ENCODE results near the gene RFX2.

The RFX2 gene

DNA sequence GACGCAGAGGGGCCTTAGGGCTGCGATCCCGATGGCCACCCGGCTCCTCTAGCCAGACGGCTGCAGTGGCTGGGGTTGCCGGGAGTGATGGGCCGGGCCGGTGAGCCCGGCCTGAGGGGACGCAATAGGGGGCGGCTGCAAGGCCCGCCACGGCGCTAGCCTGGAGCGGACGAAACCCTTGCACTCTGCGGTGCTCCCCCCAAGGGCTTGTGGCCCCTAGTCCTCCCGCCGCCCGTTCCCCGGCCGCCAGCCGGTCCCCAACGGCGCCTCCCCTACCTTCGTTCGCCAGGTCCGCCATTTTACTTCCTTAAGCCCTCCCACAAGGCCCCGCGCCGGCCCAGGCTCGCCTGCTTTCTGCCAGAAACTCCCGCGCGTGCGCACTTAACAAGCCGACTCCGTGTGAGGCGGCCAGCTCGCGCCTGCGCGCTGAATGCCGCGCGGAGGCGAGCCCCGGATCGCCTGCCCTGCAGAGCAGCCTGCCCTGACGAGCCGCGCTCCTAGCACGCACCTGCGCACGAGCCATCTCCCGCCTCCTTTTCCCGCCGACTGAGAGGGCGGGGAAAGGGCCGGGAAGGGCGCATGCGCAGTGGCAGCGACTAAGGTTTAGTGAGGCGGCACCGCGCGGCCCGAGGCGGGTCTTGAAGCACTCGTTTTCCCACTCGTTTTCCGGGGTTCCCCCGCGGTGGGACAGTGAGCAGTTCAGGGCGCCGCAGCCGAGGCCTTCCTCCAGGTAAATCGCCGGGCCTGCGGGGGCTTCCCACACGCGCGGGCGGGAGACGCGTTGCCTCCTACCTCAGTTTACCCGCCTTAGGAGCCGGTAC lies 132.3 kb downstream of the RFX2 start, which contains the start of gene RANBP3:
Gene RANBP3 (minus strand): TSS at position 356 of the 821 bp plus-strand sequence. CDS start 58 bp downstream, at position 298.
- no peaks in the 10 kb centered on the region for H3K27me3 Mint-ChIP-seq
- H3K4me1 Mint-ChIP-seq (ENCODE audit: low read depth) = peaks cover 53% of the 10 kb centered on the region
- no peaks in the 10 kb centered on the region for H3K9me3 Mint-ChIP-seq
- H3K4me3 Mint-ChIP-seq = peak within 1 kb of the TSS; percentile 82
- intact Hi-C loops (cut with micrococcal nuclease) = loop anchor here (1.0 kb wide), 1 partner anchor 75 kb away; the partner anchor contains the start of gene NDUFA11
- peak within 1 kb of the TSS; percentile 86 for H3K27ac Mint-ChIP-seq
- H3K36me3 Mint-ChIP-seq (ENCODE audit: low read depth) = peaks cover 54% of the 10 kb centered on the region

DNA sequence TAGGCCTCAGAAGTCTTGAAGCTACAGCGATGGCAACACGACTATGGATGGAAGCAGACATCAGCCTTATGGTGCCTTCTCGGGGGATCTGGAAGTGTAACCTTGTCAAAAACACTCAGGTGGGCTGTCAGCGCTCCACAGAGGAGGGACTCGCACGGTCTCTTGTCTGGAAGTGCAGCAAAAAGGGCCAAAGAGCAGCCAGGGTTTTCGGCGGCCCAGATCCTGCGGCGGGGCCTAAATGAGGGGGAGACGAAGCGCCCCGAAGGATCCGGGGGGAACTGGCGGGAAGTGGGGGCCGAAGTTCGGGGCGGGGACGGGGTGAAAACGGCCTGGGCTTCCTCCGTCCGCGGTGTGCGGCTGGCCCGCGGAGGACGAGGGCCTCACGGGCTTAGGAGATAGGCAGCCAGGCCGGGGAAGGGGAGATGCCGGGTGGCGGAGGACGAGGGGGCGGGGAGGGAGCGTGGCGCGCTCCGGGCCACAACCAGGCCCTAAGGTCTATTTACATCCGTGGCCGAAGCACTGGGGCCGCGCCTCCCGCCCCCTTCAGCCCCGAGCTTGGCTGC lies 133.0 kb downstream of the RFX2 start:
- peaks cover 58% of the 10 kb centered on the region for H3K4me1 Mint-ChIP-seq (ENCODE audit: low read depth)
- H3K4me3 Mint-ChIP-seq = peak overlapping the region; percentile 82
- H3K27me3 Mint-ChIP-seq = no peaks in the 10 kb centered on the region
- intact Hi-C loops (cut with micrococcal nuclease) = no loop called here
- H3K27ac Mint-ChIP-seq = peak overlapping the region; percentile 86
- H3K36me3 Mint-ChIP-seq (ENCODE audit: low read depth) = peaks cover 60% of the 10 kb centered on the region
- no peaks in the 10 kb centered on the region for H3K9me3 Mint-ChIP-seq

GRCh38 chr19:5976768-5977167 lies 133.5 kb downstream of the RFX2 start:
- Mint-ChIP-seq H3K4me1 (ENCODE audit: low read depth) (peaks cover 63% of the 10 kb centered on the region), H3K9me3 (no peaks in the 10 kb centered on the region), H3K4me3 (peak overlapping the region; percentile 82), H3K27ac (peak overlapping the region; percentile 86), H3K36me3 (ENCODE audit: low read depth) (peaks cover 65% of the 10 kb centered on the region), H3K27me3 (no peaks in the 10 kb centered on the region)
- intact Hi-C loops (cut with micrococcal nuclease) = no loop called here

GRCh38 chr19:5975388-5975728 lies 134.9 kb downstream of the RFX2 start:
- peaks cover 67% of the 10 kb centered on the region for H3K4me1 Mint-ChIP-seq (ENCODE audit: low read depth)

DNA sequence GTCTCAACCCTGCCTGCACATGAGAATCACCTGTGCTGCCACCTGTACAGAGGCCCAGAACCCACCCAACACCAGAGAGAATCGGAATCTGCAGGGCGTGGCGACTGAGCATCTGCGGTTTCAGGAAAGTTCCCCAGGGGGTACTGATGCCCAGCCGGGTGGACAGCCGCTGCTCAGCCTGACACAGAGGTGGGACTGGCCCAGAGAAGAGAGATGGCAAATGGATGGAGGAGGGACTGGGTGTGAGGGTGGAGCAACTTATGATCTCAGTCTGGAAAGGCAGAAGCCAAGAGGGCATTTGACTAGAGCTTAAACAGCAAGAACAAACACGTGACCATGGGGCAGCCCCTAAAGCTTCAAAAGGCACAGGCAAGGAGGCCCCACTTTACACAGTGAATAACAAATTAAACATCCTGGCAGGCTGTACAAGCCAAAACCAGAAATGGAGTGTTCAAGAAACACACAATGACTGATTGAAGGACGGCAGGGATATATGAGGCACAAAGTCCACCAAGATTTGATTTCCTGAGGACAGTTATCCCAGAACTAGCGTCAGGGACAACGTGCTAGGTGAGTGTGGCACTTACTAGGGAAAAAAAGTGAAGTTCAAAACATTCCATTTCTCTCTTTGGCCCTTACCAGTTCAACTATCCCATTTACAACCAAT lies 135.4 kb downstream of the RFX2 start:
- intact Hi-C loops (cut with micrococcal nuclease) = no loop called here
- Mint-ChIP-seq H3K36me3 (ENCODE audit: low read depth) (peaks cover 72% of the 10 kb centered on the region), H3K4me1 (ENCODE audit: low read depth) (peaks cover 70% of the 10 kb centered on the region), H3K4me3 (no peak overlapping the region), H3K27me3 (no peaks in the 10 kb centered on the region), H3K27ac (no peak overlapping the region), H3K9me3 (no peaks in the 10 kb centered on the region)

More at GRCh38 chr19:5975388-5975728, 134.9 kb downstream of the RFX2 start:
- no peak overlapping the region for H3K4me3 Mint-ChIP-seq
- intact Hi-C loops (cut with micrococcal nuclease) = no loop called here
- no peak overlapping the region for H3K27ac Mint-ChIP-seq
- H3K36me3 Mint-ChIP-seq (ENCODE audit: low read depth) = peaks cover 70% of the 10 kb centered on the region
- no peaks in the 10 kb centered on the region for H3K9me3 Mint-ChIP-seq
- no peaks in the 10 kb centered on the region for H3K27me3 Mint-ChIP-seq

- Mint-ChIP-seq H3K36me3 (ENCODE audit: low read depth) (peaks cover 72% of the 10 kb centered on the region), H3K27ac (no peak overlapping the region), H3K9me3 (no peaks in the 10 kb centered on the region), H3K4me3 (no peak overlapping the region), H3K4me1 (ENCODE audit: low read depth) (peaks cover 70% of the 10 kb centered on the region), H3K27me3 (no peaks in the 10 kb centered on the region)
- intact Hi-C loops (cut with micrococcal nuclease) = no loop called here
Measured at GRCh38 chr19:5973867-5974635, 136.2 kb downstream of the RFX2 start.

- Mint-ChIP-seq H3K27ac (no peak overlapping the region), H3K4me1 (ENCODE audit: low read depth) (peaks cover 70% of the 10 kb centered on the region), H3K9me3 (no peaks in the 10 kb centered on the region), H3K27me3 (no peaks in the 10 kb centered on the region), H3K36me3 (ENCODE audit: low read depth) (peaks cover 76% of the 10 kb centered on the region), H3K4me3 (no peak overlapping the region)
- intact Hi-C loops (cut with micrococcal nuclease) = no loop called here
Measured at GRCh38 chr19:5973376-5973775, 136.9 kb downstream of the RFX2 start.

GRCh38 chr19:5972355-5972731 lies 138.0 kb downstream of the RFX2 start:
- Mint-ChIP-seq H3K27ac (no peak overlapping the region), H3K36me3 (ENCODE audit: low read depth) (peaks cover 71% of the 10 kb centered on the region)
- intact Hi-C loops (cut with micrococcal nuclease) = no loop called here

GRCh38 chr19:5971714-5972354 lies 138.5 kb downstream of the RFX2 start:
- H3K36me3 Mint-ChIP-seq (ENCODE audit: low read depth) = peaks cover 69% of the 10 kb centered on the region
- no peaks in the 10 kb centered on the region for H3K27me3 Mint-ChIP-seq
- H3K9me3 Mint-ChIP-seq = no peaks in the 10 kb centered on the region
- H3K4me1 Mint-ChIP-seq (ENCODE audit: low read depth) = peaks cover 75% of the 10 kb centered on the region
- intact Hi-C loops (cut with micrococcal nuclease) = no loop called here
- H3K4me3 Mint-ChIP-seq = no peak overlapping the region
- H3K27ac Mint-ChIP-seq = no peak overlapping the region

More at GRCh38 chr19:5972355-5972731, 138.0 kb downstream of the RFX2 start:
- Mint-ChIP-seq H3K9me3 (no peaks in the 10 kb centered on the region), H3K4me1 (ENCODE audit: low read depth) (peaks cover 77% of the 10 kb centered on the region), H3K4me3 (no peak overlapping the region), H3K27me3 (no peaks in the 10 kb centered on the region)

GRCh38 chr19:5969476-5969875 lies 140.8 kb downstream of the RFX2 start:
- Mint-ChIP-seq H3K4me3 (no peak overlapping the region), H3K27me3 (no peaks in the 10 kb centered on the region), H3K4me1 (ENCODE audit: low read depth) (peaks cover 71% of the 10 kb centered on the region), H3K36me3 (ENCODE audit: low read depth) (peaks cover 67% of the 10 kb centered on the region), H3K27ac (peak overlapping the region; percentile 77), H3K9me3 (no peaks in the 10 kb centered on the region)
- intact Hi-C loops (cut with micrococcal nuclease) = no loop called here

DNA sequence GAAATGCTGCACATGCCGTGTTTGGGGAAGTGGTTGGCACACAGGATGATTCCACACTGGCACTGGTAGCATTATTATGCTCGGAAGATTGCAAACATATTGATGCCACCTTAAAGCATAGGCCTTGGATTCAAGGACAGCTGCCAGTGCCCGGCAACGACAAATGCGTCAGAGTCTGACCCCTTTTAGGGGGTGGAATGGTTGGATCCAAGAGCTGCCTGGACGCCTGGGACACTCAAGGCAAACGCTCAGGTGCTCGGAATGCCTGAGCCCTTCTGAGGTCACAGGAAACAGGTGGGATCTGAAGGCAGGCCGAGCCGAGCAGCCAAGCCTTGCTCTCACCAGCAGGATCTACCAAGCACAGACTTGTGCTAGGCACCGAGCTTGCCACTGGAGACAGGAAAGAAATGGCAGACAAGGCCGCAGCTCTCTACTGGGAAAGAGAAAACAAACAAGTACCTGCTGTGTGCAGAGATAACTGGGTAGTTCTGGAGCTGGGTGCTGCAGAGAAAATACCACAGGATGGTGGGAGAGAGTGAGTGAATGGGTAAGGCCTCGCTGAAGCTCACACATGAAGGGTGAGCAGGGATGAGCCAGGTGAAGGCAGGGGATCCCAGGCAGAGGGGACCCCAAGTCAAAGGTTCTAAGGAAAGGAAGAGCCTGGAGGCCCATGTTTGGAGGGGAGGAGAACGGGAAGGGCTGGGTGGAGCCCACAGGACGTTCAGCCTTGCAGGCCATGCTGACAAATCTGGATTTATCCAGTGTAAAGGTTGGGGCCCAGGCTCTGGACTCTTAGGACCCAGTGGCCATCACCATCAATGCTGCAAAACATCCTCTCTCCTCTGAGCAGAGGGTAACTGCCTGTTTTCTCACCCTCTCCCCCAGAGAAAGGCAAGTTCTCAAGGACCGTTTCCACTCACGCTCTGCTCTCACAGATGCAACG lies 141.6 kb downstream of the RFX2 start:
- H3K9me3 Mint-ChIP-seq = no peaks in the 10 kb centered on the region
- peak overlapping the region; percentile 49 for H3K4me3 Mint-ChIP-seq
- H3K27me3 Mint-ChIP-seq = no peaks in the 10 kb centered on the region
- H3K36me3 Mint-ChIP-seq (ENCODE audit: low read depth) = peaks cover 67% of the 10 kb centered on the region
- H3K27ac Mint-ChIP-seq = peak overlapping the region; percentile 77
- intact Hi-C loops (cut with micrococcal nuclease) = no loop called here
- H3K4me1 Mint-ChIP-seq (ENCODE audit: low read depth) = peaks cover 74% of the 10 kb centered on the region

GRCh38 chr19:5967994-5968430 lies 142.3 kb downstream of the RFX2 start:
- intact Hi-C loops (cut with micrococcal nuclease) = no loop called here
- no peaks in the 10 kb centered on the region for H3K9me3 Mint-ChIP-seq
- no peaks in the 10 kb centered on the region for H3K27me3 Mint-ChIP-seq
- H3K4me3 Mint-ChIP-seq = peak overlapping the region; percentile 49
- peak overlapping the region; percentile 77 for H3K27ac Mint-ChIP-seq
- H3K4me1 Mint-ChIP-seq (ENCODE audit: low read depth) = peaks cover 80% of the 10 kb centered on the region
- peaks cover 64% of the 10 kb centered on the region for H3K36me3 Mint-ChIP-seq (ENCODE audit: low read depth)

Data from dendritic cell treated with granulocyte-macrophage colony-stimulating factor and Interleukin-4, amounts not matched to agents 40 ng/mL and 50 ng/mL, for 4 days (primary cell).